WTC11 (cell line): ENCODE measurements around the gene TBX10. TPM values are rescaled to one million over a fixed set of nuclear protein-coding genes. Genes with fewer than 3 reads are reported as not detected.

ENCODE experiments used
- ATAC-seq: fragments of 200-7000 bp; cut with Tn5 transposase; 2 replicates; pipeline ENCODE4 v1.10.0; 2021; ENCODE audit warnings: mild to moderate bottlenecking, moderate library complexity
- CTCF ChIA-PET: fragments of 300-600 bp; sonication (Branson Sonifier 250); formaldehyde crosslinking; loops from one replicate; lab custom pipeline; 2021; ENCODE audit warnings: antibody characterized with exemption; lab: Charles Lee
- POLR2A ChIA-PET: fragments of 350-600 bp; sonication (Branson Sonifier 250); formaldehyde crosslinking; loops from one replicate; lab custom pipeline; 2021; ENCODE audit warnings: antibody characterized with exemption; lab: Charles Lee
- DNase-seq: peaks from one replicate; pipeline ENCODE4 v3.0.0; 2021; ENCODE audit warnings: low spot score
- H3K27ac Mint-ChIP-seq: 2 replicates; pipeline ENCODE4 v1.8.0; 2021; ENCODE audit warnings: mixed read lengths
- H3K27me3 Mint-ChIP-seq: 2 replicates; pipeline ENCODE4 v1.8.0; 2021; ENCODE audit warnings: low read depth, mild to moderate bottlenecking, moderate library complexity, mixed read lengths
- H3K36me3 Mint-ChIP-seq: 2 replicates; pipeline ENCODE4 v1.8.0; 2021; ENCODE audit warnings: mixed read lengths
- H3K4me1 Mint-ChIP-seq: 2 replicates; pipeline ENCODE4 v1.8.0; 2022; ENCODE audit warnings: mixed read lengths
- H3K4me3 Mint-ChIP-seq: 2 replicates; pipeline ENCODE4 v1.8.0; 2021; ENCODE audit warnings: mild to moderate bottlenecking, moderate library complexity, mixed read lengths
- H3K9me3 Mint-ChIP-seq: 2 replicates; pipeline ENCODE4 v1.8.0; 2021; ENCODE audit warnings: mixed read lengths
- CREB1 ChIP-seq: sonication (generic); formaldehyde crosslinking; IDR thresholded peaks from 2 replicates; pipeline ENCODE4 v1.8.0; 2023; ENCODE audit warnings: mild to moderate bottlenecking, missing genetic modification reagents
- CREM ChIP-seq: sonication (generic); formaldehyde crosslinking; IDR thresholded peaks from 2 replicates; pipeline ENCODE4 v1.8.1; 2022; ENCODE audit warnings: mild to moderate bottlenecking, missing genetic modification reagents, moderate library complexity
- GTF2I ChIP-seq: fragments of 250-450 bp; sonication (Bioruptor Pico); conservative IDR thresholded peaks from 2 replicates; pipeline ENCODE4 v1.4.0; 2021; ENCODE audit warnings: mild to moderate bottlenecking
- HMGXB4 ChIP-seq: sonication (generic); formaldehyde crosslinking; IDR thresholded peaks from 2 replicates; pipeline ENCODE4 v1.8.1; 2023; ENCODE audit warnings: mild to moderate bottlenecking, moderate library complexity, missing genetic modification reagents
- JUN ChIP-seq: sonication (generic); formaldehyde crosslinking; IDR thresholded peaks from 2 replicates; pipeline ENCODE4 v1.8.0; 2023; ENCODE audit warnings: mild to moderate bottlenecking, missing genetic modification reagents
- NR1H2 ChIP-seq: sonication (generic); formaldehyde crosslinking; IDR thresholded peaks from 2 replicates; pipeline ENCODE4 v1.9.0; 2021; ENCODE audit warnings: mild to moderate bottlenecking, moderate library complexity, missing genetic modification reagents
- NR2C2 ChIP-seq: sonication (generic); formaldehyde crosslinking; IDR thresholded peaks from 2 replicates; pipeline ENCODE4 v1.8.0; 2022; ENCODE audit warnings: mild to moderate bottlenecking, missing genetic modification reagents
- NR3C1 ChIP-seq: sonication (generic); formaldehyde crosslinking; conservative IDR thresholded peaks from 2 replicates; pipeline ENCODE4 v1.8.1; 2023; ENCODE audit warnings: low read depth, mild to moderate bottlenecking, missing genetic modification reagents
- RORB ChIP-seq: fragments of 250-450 bp; sonication (Bioruptor Pico); IDR thresholded peaks from 2 replicates; pipeline ENCODE4 v1.9.0; 2021; ENCODE audit warnings: mild to moderate bottlenecking
- SMAD4 ChIP-seq: sonication (generic); formaldehyde crosslinking; IDR thresholded peaks from 2 replicates; pipeline ENCODE4 v1.8.0; 2022; ENCODE audit warnings: mild to moderate bottlenecking, missing genetic modification reagents
- STAT6 ChIP-seq: sonication (generic); formaldehyde crosslinking; conservative IDR thresholded peaks from 2 replicates; pipeline ENCODE4 v1.8.1; 2023; ENCODE audit warnings: mild to moderate bottlenecking, low read depth, missing genetic modification reagents, moderate library complexity
- TEAD1 ChIP-seq: sonication (generic); formaldehyde crosslinking; IDR thresholded peaks from 2 replicates; pipeline ENCODE4 v1.8.0; 2022; ENCODE audit warnings: mild to moderate bottlenecking, missing genetic modification reagents
- TP53 ChIP-seq: sonication (generic); formaldehyde crosslinking; IDR thresholded peaks from 2 replicates; pipeline ENCODE4 v1.8.1; 2023; ENCODE audit warnings: mild to moderate bottlenecking, missing genetic modification reagents
- ZBTB21 ChIP-seq: sonication (generic); formaldehyde crosslinking; IDR thresholded peaks from 2 replicates; pipeline ENCODE4 v1.8.1; 2023; ENCODE audit warnings: mild to moderate bottlenecking, missing genetic modification reagents, borderline replicate concordance
- ZNF121 ChIP-seq: sonication (generic); formaldehyde crosslinking; IDR thresholded peaks from 2 replicates; pipeline ENCODE4 v1.8.0; 2023; ENCODE audit warnings: missing genetic modification reagents
- ZNF138 ChIP-seq: sonication (generic); formaldehyde crosslinking; conservative IDR thresholded peaks from 2 replicates; pipeline ENCODE4 v1.8.1; 2022; ENCODE audit warnings: mild to moderate bottlenecking, moderate library complexity, missing genetic modification reagents
- ZNF232 ChIP-seq: sonication (generic); formaldehyde crosslinking; IDR thresholded peaks from 2 replicates; pipeline ENCODE4 v1.8.0; 2022; ENCODE audit warnings: mild to moderate bottlenecking, missing genetic modification reagents
- ZNF281 ChIP-seq: sonication (generic); formaldehyde crosslinking; IDR thresholded peaks from 2 replicates; pipeline ENCODE4 v1.8.0; 2023; ENCODE audit warnings: mild to moderate bottlenecking, missing genetic modification reagents
- ZNF532 ChIP-seq: fragments of 250-450 bp; sonication (Bioruptor Pico); IDR thresholded peaks from 2 replicates; pipeline ENCODE4 v1.9.0; 2021; ENCODE audit warnings: mild to moderate bottlenecking, borderline replicate concordance
- total RNA-seq: library from RNA; stranded (reverse); gene quantifications from 3 replicates; pipeline ENCODE4 v1.2.3, GENCODE V29; 2021
- TF ChIP-seq, protein P1 (sequence below): fragments of 250-450 bp; sonication (Bioruptor Pico); IDR thresholded peaks from 2 replicates; pipeline ENCODE4 v2.1.2; 2022; ENCODE audit warnings: mild to moderate bottlenecking, moderate library complexity

TBX10 gene
- total RNA-seq, 1 experiment from 2014 or later, result not detected

DNA sequence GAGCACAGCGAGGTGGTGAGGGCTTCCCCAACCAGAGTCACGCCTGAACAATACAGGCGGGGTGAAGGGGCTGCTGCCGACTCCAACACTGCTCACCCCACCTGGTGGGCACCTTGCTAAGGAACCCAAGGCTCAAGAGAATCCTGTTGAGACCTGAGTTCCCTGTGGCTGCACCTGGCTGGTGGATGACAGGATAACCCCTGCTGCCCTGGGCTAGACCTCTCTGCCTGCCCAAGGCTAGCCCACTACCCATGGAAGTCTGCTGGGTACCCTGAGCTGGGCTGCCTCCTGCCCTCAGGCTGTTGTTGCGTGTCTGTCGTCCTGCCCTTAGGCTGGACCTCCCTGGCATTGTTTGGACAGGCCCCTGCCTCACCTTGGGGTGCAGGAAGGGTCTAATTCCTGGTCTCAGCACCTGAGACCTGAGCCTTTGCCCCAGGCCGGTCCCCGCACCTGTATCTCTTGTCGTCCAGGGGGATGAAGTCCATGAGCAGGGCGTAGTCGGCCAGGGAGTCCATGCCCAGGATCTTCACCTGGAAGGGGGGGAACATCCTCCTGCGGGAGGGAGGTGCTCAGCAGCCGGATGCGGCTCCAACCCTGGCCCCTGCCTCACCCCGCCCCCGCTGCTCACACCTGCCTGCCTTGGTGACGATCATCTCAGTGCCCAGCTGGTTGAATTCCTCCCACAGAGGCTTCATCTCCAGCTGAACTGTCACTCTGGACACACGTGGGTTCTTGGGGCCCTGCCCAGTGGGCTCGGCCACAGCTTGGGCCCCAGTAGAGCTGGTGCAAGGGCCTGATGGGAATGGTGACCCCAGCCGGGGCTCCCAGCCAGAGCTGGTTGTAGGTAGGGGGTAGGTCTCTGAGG lies 5.0 kb downstream of the TBX10 start:
- H3K4me1 Mint-ChIP-seq, result peaks cover 16% of the 10 kb centered on the region
- no peak overlapping the region for H3K4me3 Mint-ChIP-seq
- DNase-seq (peak; percentile 14), ATAC-seq (no peak)
- H3K27ac Mint-ChIP-seq, result no peak overlapping the region
- POLR2A ChIA-PET, result no interaction called here
- H3K27me3 Mint-ChIP-seq, result peaks cover 5% of the 10 kb centered on the region
- CTCF ChIA-PET, result interaction anchor here (0.6 to 1.1 kb wide), 3 partner anchors 14 to 1303 kb away, joined by 3 to 7 read pairs (median 3); no protein-coding TSS in a partner anchor
- H3K36me3 Mint-ChIP-seq, result no peaks in the 10 kb centered on the region
- H3K9me3 Mint-ChIP-seq, result no peaks in the 10 kb centered on the region
- TF ChIP-seq ZNF532 (CRISPR knock-in tag), result no peak
- no peak for TF ChIP-seq NR1H2
- TF ChIP-seq SMAD4 (CRISPR knock-in tag), result no peak
- no peak for TF ChIP-seq ZNF121 (CRISPR knock-in tag)
- TF ChIP-seq, protein P1, sequence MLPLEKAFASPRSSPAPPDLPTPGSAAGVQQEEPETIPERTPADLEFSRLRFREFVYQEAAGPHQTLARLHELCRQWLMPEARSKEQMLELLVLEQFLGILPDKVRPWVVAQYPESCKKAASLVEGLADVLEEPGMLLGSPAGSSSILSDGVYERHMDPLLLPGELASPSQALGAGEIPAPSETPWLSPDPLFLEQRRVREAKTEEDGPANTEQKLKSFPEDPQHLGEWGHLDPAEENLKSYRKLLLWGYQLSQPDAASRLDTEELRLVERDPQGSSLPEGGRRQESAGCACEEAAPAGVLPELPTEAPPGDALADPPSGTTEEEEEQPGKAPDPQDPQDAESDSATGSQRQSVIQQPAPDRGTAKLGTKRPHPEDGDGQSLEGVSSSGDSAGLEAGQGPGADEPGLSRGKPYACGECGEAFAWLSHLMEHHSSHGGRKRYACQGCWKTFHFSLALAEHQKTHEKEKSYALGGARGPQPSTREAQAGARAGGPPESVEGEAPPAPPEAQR (CRISPR knock-in tag), result no peak
- TF ChIP-seq NR2C2, result no peak
- no peak for TF ChIP-seq ZBTB21
- no peak for TF ChIP-seq TEAD1
- TF ChIP-seq GTF2I, result no peak
- TF ChIP-seq TP53 (CRISPR knock-in tag), result no peak

DNA sequence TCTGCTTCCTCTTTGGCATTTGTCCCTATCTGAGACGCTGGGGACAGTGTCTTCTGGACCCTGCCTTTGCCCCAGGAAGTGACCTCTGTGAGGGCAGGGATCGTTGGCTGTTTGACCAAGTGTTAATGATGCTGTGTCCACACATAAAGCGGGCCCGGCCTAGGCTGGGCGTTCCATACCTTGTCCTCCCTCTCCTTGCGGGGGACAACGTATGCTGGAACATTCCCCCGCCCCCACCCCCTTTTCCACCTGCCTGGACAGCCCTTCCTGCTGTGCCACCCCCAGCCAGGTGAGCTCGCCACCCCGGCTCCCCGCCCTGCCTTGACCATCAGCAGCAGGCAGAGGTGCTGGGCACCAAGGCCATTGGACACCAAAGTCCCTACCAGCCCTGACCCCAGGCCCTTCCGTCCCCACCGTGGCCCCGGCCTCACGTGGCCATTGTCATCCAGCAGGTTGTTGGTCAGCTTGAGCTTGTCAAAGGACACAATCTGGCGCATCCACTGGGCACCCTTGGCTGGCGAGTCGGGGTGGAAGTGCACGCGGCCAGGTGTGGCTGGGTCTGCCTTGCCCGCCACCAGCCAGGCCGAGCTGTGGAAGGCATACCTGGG lies 5.7 kb downstream of the TBX10 start:
- Mint-ChIP-seq H3K36me3 (no peaks in the 10 kb centered on the region), H3K9me3 (no peaks in the 10 kb centered on the region), H3K4me1 (peaks cover 18% of the 10 kb centered on the region), H3K27me3 (peaks cover 3% of the 10 kb centered on the region; the same call in 1 of the 2 replicates), H3K4me3 (no peak overlapping the region), H3K27ac (no peak overlapping the region)
- ChIA-PET CTCF (interaction anchor here (0.6 to 1.1 kb wide), 4 partner anchors 13 to 1303 kb away, joined by 3 to 7 read pairs (median 4); no protein-coding TSS in a partner anchor), POLR2A (no interaction called here)
- ATAC-seq (no peak), DNase-seq (peak; percentile 8)
- TF ChIP-seq CREM (CRISPR knock-in tag) (no peak), JUN (CRISPR knock-in tag) (no peak), RORB (CRISPR knock-in tag) (no peak), SMAD4 (CRISPR knock-in tag) (no peak), CREB1 (CRISPR knock-in tag) (no peak), ZNF281 (CRISPR knock-in tag) (no peak), STAT6 (CRISPR knock-in tag) (no peak), NR3C1 (no peak), ZNF232 (CRISPR knock-in tag) (no peak), TP53 (CRISPR knock-in tag) (no peak), HMGXB4 (CRISPR knock-in tag) (no peak), ZNF138 (CRISPR knock-in tag) (no peak)
